Duodenal mucosa (tissue), 2 donors: Measurements from ENCODE around the gene ARID5B.
A peak's percentile ranks its signal among the peaks of the same experiment; 100 is the strongest.

Experiments
- H3K27ac ChIP-seq: one replicate; pipeline ENCODE4 v1.7.0; 2013; ENCODE audit warnings: low read depth, low read length
- H3K27me3 ChIP-seq, 2 donors: one replicate each; pipeline ENCODE4 v1.7.0; 2013; ENCODE audit warnings: low read length in 2 of 2, control low read depth in 1 of 2; ENCODE audit not compliant: insufficient read depth in 2 of 2, control insufficient read depth in 1 of 2
- H3K36me3 ChIP-seq, 2 donors: one replicate each; pipeline ENCODE4 v1.7.0; 2013; ENCODE audit warnings: low read length in 2 of 2, control low read depth in 1 of 2; ENCODE audit not compliant: insufficient read depth in 2 of 2, control insufficient read depth in 1 of 2
- H3K4me1 ChIP-seq, 2 donors: one replicate each; pipeline ENCODE4 v1.7.0; 2013; ENCODE audit warnings: low read length in 2 of 2, control low read depth in 1 of 2; ENCODE audit not compliant: insufficient read depth in 2 of 2, control insufficient read depth in 1 of 2
- H3K4me3 ChIP-seq, 2 donors: one replicate each; pipeline ENCODE4 v1.7.0; 2013; ENCODE audit warnings: low read length in 2 of 2, low read depth in 1 of 2
- H3K9ac ChIP-seq, 2 donors: one replicate each; pipeline ENCODE4 v1.7.0; 2013; ENCODE audit warnings: low read length in 2 of 2, low read depth in 1 of 2
- H3K9me3 ChIP-seq, 2 donors: one replicate each; pipeline ENCODE4 v1.7.0; 2013; ENCODE audit warnings: low read length in 2 of 2, control low read depth in 1 of 2; ENCODE audit not compliant: control insufficient read depth in 1 of 2

ARID5B gene

DNA sequence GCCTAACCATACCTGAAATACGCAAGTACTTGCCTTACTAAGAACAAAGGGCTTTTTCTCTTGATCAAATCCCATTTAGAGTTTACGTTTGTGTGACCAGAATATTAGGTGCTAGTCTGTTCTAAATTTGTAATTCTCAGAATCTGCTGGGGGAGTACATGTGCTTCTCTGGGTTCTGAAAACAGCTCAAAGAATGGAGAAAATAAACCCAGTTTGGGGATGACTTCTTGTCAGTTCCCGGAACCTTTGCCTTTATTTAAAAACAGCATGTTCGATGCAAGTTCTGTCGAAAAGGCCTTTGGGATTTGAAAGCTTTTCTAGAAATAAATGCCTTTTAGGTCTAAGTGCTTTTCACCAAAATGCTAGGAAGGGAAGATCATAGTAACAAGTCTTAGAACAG, 147.0 kb downstream of the ARID5B start:
- Histone ChIP-seq H3K27ac (peak overlapping the region; percentile 87), H3K27me3 (no peaks in the 10 kb centered on the region), H3K9me3 (no peaks in the 10 kb centered on the region), H3K4me1 (peaks cover 54 to 69% of the 10 kb centered on the region in 2 donors), H3K9ac (peak overlapping the region; percentile 73 to 78), H3K4me3 (peak overlapping the region; percentile 69 to 72), H3K36me3 (peaks cover 15 to 16% of the 10 kb centered on the region in 2 donors)

DNA sequence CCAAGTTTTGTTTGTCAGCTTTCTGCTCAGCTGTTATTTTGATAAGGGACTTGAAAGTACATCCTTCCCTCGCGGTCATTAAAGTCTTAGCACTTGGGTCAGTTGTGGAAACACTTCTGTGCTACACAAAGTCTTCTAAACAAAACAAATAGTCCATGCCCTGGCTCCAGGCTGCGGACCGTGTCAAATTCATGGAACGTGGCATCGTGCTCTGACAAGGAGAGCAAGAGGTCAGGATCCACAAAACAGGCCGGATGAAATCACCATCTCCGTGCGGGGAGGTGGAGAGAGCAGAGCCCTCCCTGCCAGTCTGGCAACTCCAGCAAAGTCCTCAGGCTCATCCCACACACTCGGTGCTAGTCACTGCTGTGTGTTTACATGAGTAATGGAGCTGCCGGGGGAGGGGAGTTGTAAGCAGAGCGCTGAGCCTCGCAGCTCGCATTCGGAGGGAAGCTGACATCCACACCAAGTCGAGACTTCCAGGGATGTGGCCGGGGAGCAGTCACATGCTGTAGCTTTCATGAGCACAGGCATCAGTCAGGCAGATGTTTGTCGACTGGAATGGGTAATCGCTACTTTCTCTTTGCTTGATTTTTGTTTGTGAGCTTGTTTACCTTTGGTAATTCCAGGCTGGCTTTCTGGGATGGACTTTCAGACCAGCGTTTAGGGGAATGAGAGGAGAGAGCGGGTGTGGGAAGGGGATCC, 147.6 kb downstream of the ARID5B start:
- Histone ChIP-seq H3K4me3 (peak overlapping the region; percentile 69 to 72), H3K27ac (peak overlapping the region; percentile 87), H3K9ac (peak overlapping the region; percentile 73 to 78), H3K4me1 (peaks cover 48 to 69% of the 10 kb centered on the region in 2 donors), H3K27me3 (no peaks in the 10 kb centered on the region), H3K9me3 (no peaks in the 10 kb centered on the region), H3K36me3 (peaks cover 15 to 16% of the 10 kb centered on the region in 2 donors)

DNA sequence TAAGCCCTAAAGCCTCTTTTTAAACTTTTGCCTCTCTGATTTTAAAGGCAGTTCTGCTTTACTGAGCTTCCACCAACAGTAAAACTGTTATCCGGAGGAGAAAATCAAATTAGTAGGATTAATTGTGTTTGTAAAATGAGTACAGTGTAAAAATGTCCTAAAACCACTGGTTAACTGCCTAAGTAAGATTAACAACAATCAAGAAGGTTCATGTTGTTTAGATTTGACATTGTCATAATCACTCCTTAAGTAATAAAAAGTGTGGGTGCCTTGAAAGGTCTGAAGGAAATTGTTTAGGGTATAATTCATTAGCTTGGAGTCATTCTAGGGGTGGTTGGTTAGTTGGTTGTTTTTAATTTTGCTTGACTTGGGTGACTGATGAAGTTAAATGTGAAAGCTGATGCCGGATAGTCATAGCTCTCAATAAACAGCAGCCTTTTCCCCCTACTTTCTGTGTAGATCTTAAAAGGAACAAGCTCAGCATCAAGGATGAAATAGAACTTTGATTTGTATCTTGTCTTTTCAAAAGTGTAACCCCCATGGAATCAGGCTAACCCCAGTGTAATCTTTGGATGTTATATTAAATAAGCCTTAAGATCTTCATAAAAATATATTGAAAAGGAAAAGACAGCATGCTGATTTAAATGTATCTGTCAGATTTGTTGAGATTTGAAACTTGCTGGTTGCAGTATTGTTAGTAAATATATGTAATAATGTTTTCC, 148.3 kb downstream of the ARID5B start:
- no peaks in the 10 kb centered on the region for H3K27me3 ChIP-seq
- peaks cover 15 to 16% of the 10 kb centered on the region in 2 donors for H3K36me3 ChIP-seq
- H3K4me3 ChIP-seq: peak overlapping the region; percentile 69 to 72
- H3K4me1 ChIP-seq: peaks cover 49 to 72% of the 10 kb centered on the region in 2 donors
- peak overlapping the region; percentile 87 for H3K27ac ChIP-seq
- peak overlapping the region; percentile 73 to 78 for H3K9ac ChIP-seq
- H3K9me3 ChIP-seq: no peaks in the 10 kb centered on the region

DNA sequence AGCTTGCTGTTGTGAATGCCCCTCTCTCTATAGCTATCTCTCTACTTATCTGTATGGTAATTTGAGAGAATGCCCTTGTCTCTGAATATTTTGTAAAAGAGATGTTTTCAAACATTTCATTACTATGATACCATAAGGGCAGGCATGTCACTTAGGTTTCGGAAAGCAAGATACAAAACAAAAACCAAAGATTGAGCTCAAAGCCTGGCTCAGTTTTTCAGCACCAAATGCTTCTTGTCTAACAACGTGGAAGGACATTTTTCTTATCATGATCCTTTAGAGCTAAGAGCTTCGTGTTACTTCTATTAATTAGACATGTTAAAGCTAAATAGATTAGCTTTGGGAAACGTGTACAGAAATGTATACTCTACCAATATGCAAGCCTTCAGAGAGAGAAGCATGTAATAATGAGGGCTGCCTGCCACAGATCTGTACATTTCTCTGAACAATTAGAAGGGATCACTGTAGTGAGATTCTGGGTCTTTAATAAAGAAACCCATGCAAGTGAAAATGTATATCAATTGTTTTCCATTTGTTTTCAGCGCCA, 148.9 kb downstream of the ARID5B start:
- peak overlapping the region; percentile 53 to 72 for H3K4me3 ChIP-seq
- H3K36me3 ChIP-seq: peaks cover 15 to 16% of the 10 kb centered on the region in 2 donors
- peak overlapping the region; percentile 27 to 78 for H3K9ac ChIP-seq

DNA sequence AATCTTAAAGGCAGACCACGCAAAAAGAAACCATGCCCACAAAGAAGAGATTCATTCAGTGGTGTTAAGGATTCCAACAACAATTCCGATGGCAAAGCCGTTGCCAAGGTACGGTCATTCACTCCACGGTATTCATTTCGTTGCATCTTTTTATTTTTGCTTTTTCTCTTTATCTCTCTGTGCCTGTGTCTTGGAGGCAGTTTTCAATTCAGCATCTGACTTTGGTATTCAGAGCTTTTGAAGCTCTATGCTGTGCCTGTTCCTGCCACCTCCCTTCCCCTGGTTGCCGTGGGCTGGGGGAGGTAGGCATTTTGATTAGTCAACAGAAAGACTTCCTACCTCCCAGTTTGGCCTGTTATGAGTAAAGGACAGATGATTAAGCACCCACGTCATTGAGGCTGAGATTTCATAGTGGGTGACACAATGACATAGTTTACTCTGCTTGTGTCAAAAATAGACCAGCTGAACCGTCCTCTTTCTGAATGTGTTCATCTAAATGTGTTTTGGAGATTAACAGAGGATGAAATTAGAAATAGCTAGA, 149.5 kb downstream of the ARID5B start:
- Histone ChIP-seq H3K36me3 (peaks cover 15 to 16% of the 10 kb centered on the region in 2 donors), H3K27ac (peak overlapping the region; percentile 87), H3K4me1 (peaks cover 43 to 61% of the 10 kb centered on the region in 2 donors), H3K4me3 (peak overlapping the region; percentile 53 to 72), H3K27me3 (no peaks in the 10 kb centered on the region), H3K9me3 (no peaks in the 10 kb centered on the region), H3K9ac (peak overlapping the region; percentile 27 to 78)

More for the DNA sequence above, 148.9 kb downstream of the ARID5B start:
- peak overlapping the region; percentile 87 for H3K27ac ChIP-seq
- H3K9me3 ChIP-seq: no peaks in the 10 kb centered on the region
- H3K4me1 ChIP-seq: peaks cover 48 to 66% of the 10 kb centered on the region in 2 donors
- no peaks in the 10 kb centered on the region for H3K27me3 ChIP-seq

DNA sequence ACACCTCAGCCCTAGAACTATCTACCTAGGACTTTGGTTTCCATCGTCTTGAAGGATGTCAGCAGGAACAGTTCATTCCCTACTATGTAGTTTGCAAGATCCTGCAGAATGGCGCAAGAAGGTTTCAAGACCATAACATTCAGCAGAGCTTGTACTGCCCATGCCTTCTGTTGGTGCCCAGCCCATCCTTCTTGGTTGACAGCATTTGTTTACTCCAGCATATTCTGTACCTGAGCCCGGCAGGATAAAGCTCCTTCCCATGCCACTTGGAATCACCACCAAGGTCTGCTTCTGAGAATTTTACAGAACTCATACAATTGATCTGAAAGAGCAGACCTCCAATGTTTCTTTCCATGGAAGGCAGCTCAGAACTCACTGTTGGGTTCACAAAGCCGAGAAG, 150.8 kb downstream of the ARID5B start:
- Histone ChIP-seq H3K36me3 (peaks cover 15 to 16% of the 10 kb centered on the region in 2 donors), H3K4me3 (peak overlapping the region in 1 of 2 donors; percentile 2), H3K27me3 (no peaks in the 10 kb centered on the region), H3K9me3 (no peaks in the 10 kb centered on the region), H3K9ac (no peak overlapping the region), H3K4me1 (peaks cover 38 to 57% of the 10 kb centered on the region in 2 donors), H3K27ac (no peak overlapping the region)

DNA sequence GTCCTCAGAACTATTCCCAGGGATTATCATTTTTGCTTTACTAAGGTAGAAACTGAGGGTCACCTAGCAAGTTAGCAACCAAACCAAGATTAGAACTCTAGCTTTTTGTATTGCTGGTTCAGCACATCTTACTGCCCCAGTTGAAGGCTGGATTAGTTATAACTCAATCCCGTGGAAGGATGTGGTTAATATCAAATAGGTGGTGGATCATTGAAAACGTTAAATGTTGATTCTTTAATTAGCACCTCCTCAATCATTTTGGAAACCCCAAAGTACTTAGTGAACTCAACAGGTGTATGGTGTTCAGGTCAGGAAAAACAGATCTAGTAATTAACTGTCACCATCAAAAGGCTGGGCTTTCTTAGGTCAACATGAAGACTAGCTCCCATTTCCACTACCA, 152.4 kb downstream of the ARID5B start:
- peaks cover 36 to 57% of the 10 kb centered on the region in 2 donors for H3K4me1 ChIP-seq

DNA sequence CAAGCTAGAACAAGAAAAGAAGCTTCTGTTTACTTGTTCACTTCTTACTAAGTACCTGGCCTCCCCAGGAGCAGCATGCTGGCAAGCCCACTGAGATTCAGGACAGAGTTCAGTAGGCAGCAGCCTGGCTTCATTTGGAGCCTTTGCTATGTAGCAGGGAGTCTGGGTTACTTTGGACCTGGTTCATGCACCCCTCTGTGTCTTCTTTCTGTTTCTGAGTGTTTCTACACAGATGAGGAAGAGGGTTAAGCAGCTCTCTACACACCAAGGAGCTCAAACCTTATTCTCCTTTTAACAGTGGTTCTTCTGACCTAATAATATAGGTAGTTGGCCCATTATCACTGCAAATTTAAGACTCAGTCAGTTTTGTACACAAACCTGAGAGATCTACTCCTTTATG, 152.9 kb downstream of the ARID5B start:
- H3K9ac ChIP-seq: peak overlapping the region in 1 of 2 donors; percentile 29
- H3K4me1 ChIP-seq: peaks cover 34 to 57% of the 10 kb centered on the region in 2 donors
- H3K36me3 ChIP-seq: peaks cover 16 to 19% of the 10 kb centered on the region in 2 donors
- H3K4me3 ChIP-seq: no peak overlapping the region
- no peaks in the 10 kb centered on the region for H3K9me3 ChIP-seq
- peak overlapping the region; percentile 15 for H3K27ac ChIP-seq
- H3K27me3 ChIP-seq: no peaks in the 10 kb centered on the region

More for the DNA sequence above, 152.4 kb downstream of the ARID5B start:
- H3K36me3 ChIP-seq: peaks cover 16 to 19% of the 10 kb centered on the region in 2 donors
- H3K9ac ChIP-seq: no peak overlapping the region
- H3K4me3 ChIP-seq: no peak overlapping the region
- no peaks in the 10 kb centered on the region for H3K27me3 ChIP-seq
- no peaks in the 10 kb centered on the region for H3K9me3 ChIP-seq
- H3K27ac ChIP-seq: no peak overlapping the region

DNA sequence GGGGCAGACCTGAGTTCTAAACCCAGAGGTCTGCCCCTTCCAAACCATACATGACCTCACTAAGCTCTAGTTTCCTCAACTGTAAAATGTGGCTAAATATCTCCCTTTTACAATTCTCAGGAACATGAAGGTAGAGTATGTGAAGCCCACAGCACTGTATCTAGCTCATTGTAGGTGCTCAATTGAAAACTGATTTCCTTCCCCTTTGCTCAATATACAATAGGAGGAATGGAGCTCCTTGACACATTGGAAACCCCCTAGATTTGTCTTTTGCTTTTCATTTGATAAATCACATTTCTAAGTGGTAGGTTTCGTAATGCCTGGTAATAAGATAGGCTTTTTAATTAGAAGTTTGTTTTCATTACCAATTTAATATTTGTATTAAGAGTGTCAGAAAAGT, 153.3 kb downstream of the ARID5B start:
- H3K27ac ChIP-seq: peak overlapping the region; percentile 15
- H3K36me3 ChIP-seq: peaks cover 16 to 19% of the 10 kb centered on the region in 2 donors
- H3K9ac ChIP-seq: peak overlapping the region in 1 of 2 donors; percentile 29
- H3K4me3 ChIP-seq: no peak overlapping the region
- H3K9me3 ChIP-seq: no peaks in the 10 kb centered on the region
- peaks cover 37 to 58% of the 10 kb centered on the region in 2 donors for H3K4me1 ChIP-seq
- H3K27me3 ChIP-seq: no peaks in the 10 kb centered on the region
